Panc1 (cell line): ENCODE results near the gene XBP1. TPM values are rescaled to one million over a fixed set of nuclear protein-coding genes. Genes with fewer than 3 reads are reported as not detected.

ENCODE experiments used
- total RNA-seq: library from RNA; stranded (reverse); gene quantifications from one replicate; pipeline ENCODE4 v1.2.1, GENCODE V29; 2021; ENCODE audit not compliant: unreplicated experiment

Gene XBP1
- total RNA-seq, 1 experiment from 2014 or later: 48.8 TPM

Other genes with a start within 250 kb of the XBP1 start
- gene TTC28, start 120.7 kb downstream of the XBP1 start, total RNA-seq: 24.8 TPM
- gene CHEK2, start 58.7 kb downstream of the XBP1 start, total RNA-seq: 29.5 TPM
- gene HSCB, start 58.5 kb downstream of the XBP1 start, total RNA-seq: 10.2 TPM
- gene CCDC117, start 27.9 kb downstream of the XBP1 start, total RNA-seq: 18.1 TPM
- 7.3 TPM for gene ZNRF3, start 83.0 kb upstream of the XBP1 start, total RNA-seq